Small intestine (tissue), 7 donors: ENCODE results near the gene GRIN2D. TPM values are rescaled to one million over a fixed set of nuclear protein-coding genes. Genes with fewer than 3 reads are reported as not detected.
"Not testable (repeated sequence)": the region's sequence is repeated elsewhere in the genome, so short reads cannot be mapped to it uniquely, and the experiment has no call there.

Source experiments
- DNase-seq, 2 donors: peaks; one replicate each; pipeline versions ENCODE4 v3.0.0 to v3.0.0-alpha.2; 2013
- FAIRE-seq: peaks from 2 replicates; lab custom pipeline; 2012; peaks lifted over from hg19 to GRCh38; lab: Jason Lieb, UNC
- H3K27ac ChIP-seq, 3 donors: one replicate each; pipeline ENCODE4 v1.5.1; 2013; ENCODE audit warnings: low read length in 2 of 3, mild to moderate bottlenecking in 2 of 3, control low read depth in 1 of 3, inconsistent platforms in 1 of 3, low read depth in 1 of 3, moderate library complexity in 1 of 3
- H3K27me3 ChIP-seq, 3 donors: one replicate each; pipeline ENCODE4 v1.6.1; 2013; ENCODE audit warnings: low read length in 3 of 3, inconsistent platforms in 1 of 3; ENCODE audit not compliant: control insufficient read depth in 3 of 3, insufficient read depth in 3 of 3
- H3K36me3 ChIP-seq, 3 donors: one replicate each; pipeline ENCODE4 v1.6.1; 2013; ENCODE audit warnings: low read length in 3 of 3, inconsistent platforms in 1 of 3, low read depth in 1 of 3, mild to moderate bottlenecking in 1 of 3, moderate library complexity in 1 of 3; ENCODE audit not compliant: control insufficient read depth in 3 of 3, insufficient read depth in 2 of 3
- H3K4me1 ChIP-seq, 3 donors: one replicate each; pipeline ENCODE4 v1.6.1; 2013; ENCODE audit warnings: low read length in 2 of 3, inconsistent platforms in 1 of 3, low read depth in 1 of 3, mild to moderate bottlenecking in 1 of 3, moderate library complexity in 1 of 3; ENCODE audit not compliant: control insufficient read depth in 3 of 3, insufficient read depth in 2 of 3
- H3K4me3 ChIP-seq, 3 donors: one replicate each; pipeline ENCODE4 v1.5.1; 2013; ENCODE audit warnings: low read length in 3 of 3, control low read depth in 1 of 3, inconsistent platforms in 1 of 3, low read depth in 1 of 3, mild to moderate bottlenecking in 1 of 3, moderate library complexity in 1 of 3
- H3K9me3 ChIP-seq, 2 donors: one replicate each; pipeline ENCODE4 v1.6.1; 2013; ENCODE audit warnings: low read depth in 1 of 2, low read length in 1 of 2; ENCODE audit not compliant: control insufficient read depth in 2 of 2, insufficient read depth in 1 of 2
- WGBS, 3 donors: extraction: QIAGEN DNeasy Blood & Tissue Kit; methylation state at CpG; one replicate each; pipeline ENCODE4 v1.1.7; 2013; 5-methylcytosine and 5-hydroxymethylcytosine counted together
- polyA plus RNA-seq, 4 donors: library from polyadenylated mRNA; stranded (reverse) in 3 of 4; unstranded in 1 of 4; fragments of 200-250 nt in 3 of 4; fragments of 120-200 nt in 1 of 4; gene quantifications; one replicate each; pipeline versions ENCODE4 v1.2.1 to v1.2.3, GENCODE V29; 2013
- donor health status: healthy with polysubstance abuse.
- donor health status: control.
- donor health status: control.
- donor health status: Bipolar disorder and iron deficiency.
- donor health status: healthy.

GRIN2D gene
- polyA plus RNA-seq, 4 donors, result 0.25 to 0.27 TPM; not detected in 2

- no peak for FAIRE-seq
- WGBS, 3 donors, result 2 to 4% (median 3%) methylated on average over 33 to 42 of the region's 42 CpGs
- H3K36me3 ChIP-seq, result peaks cover 0 to 26% (median 5%) of the 10 kb centered on the region in 3 donors
These were observed 2.1 kb upstream of the GRIN2D start, which contains the start of gene KDELR1 for GRCh38 chr19:48391100-48392005. Gene KDELR1, minus strand, starts transcription at chr19:48391551. Its CDS starts 193 bp downstream, at chr19:48391358.

GRCh38 chr19:48392006-48392344 lies 1.5 kb upstream of the GRIN2D start:
- H3K9me3 ChIP-seq, DNase-seq, FAIRE-seq, H3K27ac ChIP-seq, H3K4me3 ChIP-seq: not testable (repeated sequence)
- Histone ChIP-seq H3K27me3 (peaks cover 5 to 47% (median 22%) of the 10 kb centered on the region in 3 donors), H3K36me3 (peaks cover 0 to 20% (median 4%) of the 10 kb centered on the region in 3 donors), H3K4me1 (peaks cover 0 to 25% (median 6%) of the 10 kb centered on the region in 3 donors)
- 14 to 55% (median 50%) methylated on average over 1 of the region's 1 CpG for WGBS, 3 donors

More at GRCh38 chr19:48391100-48392005, 2.1 kb upstream of the GRIN2D start, which contains the start of gene KDELR1:
- peaks cover 0 to 21% (median 6%) of the 10 kb centered on the region in 3 donors for H3K4me1 ChIP-seq
- peak; percentile 82 to 89 for DNase-seq
- peak within 1 kb of the TSS; percentile 81 to 88 (median 83) for H3K27ac ChIP-seq
- H3K9me3 ChIP-seq, result no peaks in the 10 kb centered on the region
- peak within 1 kb of the TSS; percentile 76 to 96 (median 92) for H3K4me3 ChIP-seq
- peaks cover 5 to 40% (median 22%) of the 10 kb centered on the region in 3 donors for H3K27me3 ChIP-seq

GRCh38 chr19:48392860-48393558 lies 459 bp upstream of the GRIN2D start:
- Histone ChIP-seq H3K27me3 (peaks cover 5 to 57% (median 22%) of the 10 kb centered on the region in 3 donors), H3K36me3 (peaks cover 0 to 13% (median 0%) of the 10 kb centered on the region in 3 donors), H3K4me1 (peaks cover 0 to 31% (median 8%) of the 10 kb centered on the region in 3 donors), H3K4me3 (no peak overlapping the region), H3K27ac (no peak overlapping the region), H3K9me3 (no peaks in the 10 kb centered on the region)
- DNase-seq (no peak), FAIRE-seq (no peak)
- WGBS, 3 donors, result 72 to 81% (median 79%) methylated on average over 13 to 15 of the region's 15 CpGs

- peaks cover 0 to 28% (median 5%) of the 10 kb centered on the region in 3 donors for H3K4me1 ChIP-seq
- H3K27ac ChIP-seq, result no peak overlapping the region
- peaks cover 0 to under 1% (median 0%) of the 10 kb centered on the region in 3 donors for H3K36me3 ChIP-seq
- 3 to 5% (median 4%) methylated on average over 36 to 38 of the region's 38 CpGs for WGBS, 3 donors
- H3K27me3 ChIP-seq, result peaks cover 5 to 58% (median 22%) of the 10 kb centered on the region in 3 donors
- FAIRE-seq (no peak), DNase-seq (no peak)
- H3K9me3 ChIP-seq, result no peaks in the 10 kb centered on the region
- H3K4me3 ChIP-seq, result no peak overlapping the region
These were observed 1.1 kb downstream of the GRIN2D start for GRCh38 chr19:48394331-48395169.

GRCh38 chr19:48395170-48395455 lies 1.6 kb downstream of the GRIN2D start:
- H3K27me3 ChIP-seq, result peaks cover 5 to 58% (median 22%) of the 10 kb centered on the region in 3 donors
- H3K36me3 ChIP-seq, result no peaks in the 10 kb centered on the region
- FAIRE-seq (no peak), DNase-seq (no peak)
- peaks cover 0 to 30% (median 4%) of the 10 kb centered on the region in 3 donors for H3K4me1 ChIP-seq
- no peaks in the 10 kb centered on the region for H3K9me3 ChIP-seq
- WGBS, 3 donors, result 4 to 14% (median 10%) methylated on average over 6 of the region's 6 CpGs
- H3K27ac ChIP-seq, result no peak overlapping the region
- no peak overlapping the region for H3K4me3 ChIP-seq

- Histone ChIP-seq H3K9me3 (no peaks in the 10 kb centered on the region), H3K4me3 (no peak overlapping the region), H3K27me3 (peaks cover 5 to 58% (median 22%) of the 10 kb centered on the region in 3 donors), H3K27ac (no peak overlapping the region), H3K4me1 (peaks cover 0 to 33% (median 2%) of the 10 kb centered on the region in 3 donors), H3K36me3 (no peaks in the 10 kb centered on the region)
- DNase-seq (no peak), FAIRE-seq (no peak)
- WGBS, 3 donors, result 16 to 31% (median 17%) methylated on average over 9 of the region's 9 CpGs
These were observed 2.0 kb downstream of the GRIN2D start for GRCh38 chr19:48395499-48395898.

GRCh38 chr19:48396016-48396823 lies 2.8 kb downstream of the GRIN2D start:
- no peak overlapping the region for H3K4me3 ChIP-seq
- FAIRE-seq, result no peak
- H3K27me3 ChIP-seq, result peaks cover 5 to 58% (median 22%) of the 10 kb centered on the region in 3 donors
- peak; percentile 53 to 61 for DNase-seq
- WGBS, 3 donors, result 27 to 49% (median 41%) methylated on average over 22 to 24 of the region's 24 CpGs
- no peak overlapping the region for H3K27ac ChIP-seq
- no peaks in the 10 kb centered on the region for H3K36me3 ChIP-seq
- peaks cover 0 to 33% (median 2%) of the 10 kb centered on the region in 3 donors for H3K4me1 ChIP-seq
- no peaks in the 10 kb centered on the region for H3K9me3 ChIP-seq
